SH-SY5Y (cell line): Measurements from ENCODE around the gene ZCCHC14.

Source experiments
- GATA2 ChIP-seq: IDR thresholded peaks from 2 replicates; pipeline ENCODE4 v1.6.1; 2011; ENCODE audit warnings: mild to moderate bottlenecking, low read depth, low read length
- GATA3 ChIP-seq: IDR thresholded peaks from 2 replicates; pipeline ENCODE4 v1.6.1; 2011; ENCODE audit warnings: low read depth, mild to moderate bottlenecking, low read length, moderate library complexity

The ZCCHC14 gene

DNA sequence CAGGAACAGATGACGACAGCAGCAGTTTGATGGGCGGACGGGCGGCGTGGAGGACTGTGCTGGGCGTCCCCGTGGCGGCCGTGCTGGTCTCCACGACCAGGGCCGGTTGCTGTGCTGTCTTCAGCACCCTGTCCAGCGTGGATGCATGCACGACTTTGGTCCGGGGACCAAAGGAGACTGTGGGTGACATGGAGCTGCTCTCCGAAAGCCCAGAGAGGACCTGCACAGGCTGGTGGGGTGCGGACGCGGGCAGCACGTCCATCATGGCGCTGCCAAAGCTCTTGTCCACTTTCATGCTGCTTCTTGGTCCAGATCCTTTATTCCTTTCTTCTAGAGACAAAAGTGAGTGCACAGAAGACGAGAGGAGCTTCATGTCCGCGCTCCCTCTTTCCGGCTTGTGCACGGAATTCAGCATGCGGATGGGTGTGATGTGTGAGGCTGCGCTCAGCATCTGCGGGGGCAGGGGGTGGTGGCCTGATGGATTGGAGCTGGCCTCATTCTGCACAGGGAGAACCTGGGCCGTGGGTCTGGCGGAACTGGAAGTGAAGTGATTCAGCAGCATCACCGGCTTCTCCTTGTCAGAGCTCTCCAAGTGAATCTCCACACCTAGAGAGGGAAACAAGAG is 80.3 kb downstream of the ZCCHC14 start:
- TF ChIP-seq GATA2 (no peak), GATA3 (no peak)

DNA sequence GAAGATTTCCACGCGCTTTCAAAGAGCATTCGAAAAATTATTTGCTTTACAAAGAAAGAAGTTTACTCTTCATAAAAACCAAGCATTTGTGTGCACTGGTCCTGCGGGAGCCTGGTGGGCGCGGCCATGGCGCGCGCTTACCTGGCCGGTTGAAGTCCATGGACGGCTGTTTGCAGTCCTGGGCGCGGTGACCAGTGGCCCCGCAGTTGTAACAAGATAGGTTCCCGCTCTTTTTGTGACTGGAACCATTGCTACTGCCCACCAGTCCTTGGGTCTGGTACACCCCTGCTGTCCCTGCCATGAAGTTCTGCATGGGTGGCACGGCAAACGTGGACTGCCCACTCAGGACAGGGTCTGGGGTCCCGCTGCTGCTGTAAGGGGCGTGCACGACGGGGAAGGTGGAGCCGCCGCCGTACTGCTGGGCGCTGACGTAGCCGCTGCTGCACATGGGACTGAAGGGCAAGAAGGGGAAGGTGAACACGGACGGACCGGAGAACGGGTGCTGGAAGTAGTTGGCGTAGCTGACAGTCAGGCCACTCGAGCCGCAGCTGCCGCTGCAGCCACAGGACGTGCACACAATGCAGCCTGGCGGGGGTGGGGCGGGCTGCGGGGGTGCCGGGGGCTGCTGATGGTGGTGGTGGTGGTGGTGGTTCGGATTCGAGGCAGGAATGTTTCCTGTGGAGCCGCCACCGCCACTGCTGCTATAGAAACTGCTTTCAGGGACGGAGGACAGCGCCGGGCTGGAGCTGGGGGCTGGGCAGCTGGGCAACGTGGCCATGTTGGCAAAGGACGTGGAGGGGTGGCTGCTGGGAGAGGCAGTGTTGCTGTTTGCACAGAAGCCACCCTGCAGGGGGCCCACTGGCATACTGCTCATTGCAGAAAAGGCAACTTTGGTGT is 81.2 kb downstream of the ZCCHC14 start:
- TF ChIP-seq GATA3 (no peak), GATA2 (no peak)

DNA sequence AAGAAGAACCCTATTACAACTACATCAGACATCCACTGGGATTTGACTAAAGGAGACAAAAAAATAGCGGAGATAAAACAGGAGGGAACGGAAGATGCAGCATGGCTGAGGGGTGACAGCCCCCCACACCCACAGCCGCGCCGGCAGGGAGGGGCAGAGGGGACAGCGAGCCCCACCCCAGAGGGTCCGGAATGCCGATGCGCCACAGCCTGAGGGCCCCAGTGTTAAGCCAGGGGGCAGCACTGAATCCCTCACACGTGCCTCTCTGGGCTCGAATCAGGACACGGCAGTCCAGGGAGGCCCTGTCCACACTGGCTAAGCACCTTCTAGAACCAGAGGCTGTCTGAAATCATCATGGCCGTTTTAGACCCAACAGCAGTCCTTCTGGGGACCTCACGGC is 81.9 kb downstream of the ZCCHC14 start:
- TF ChIP-seq GATA3, result no peak

DNA sequence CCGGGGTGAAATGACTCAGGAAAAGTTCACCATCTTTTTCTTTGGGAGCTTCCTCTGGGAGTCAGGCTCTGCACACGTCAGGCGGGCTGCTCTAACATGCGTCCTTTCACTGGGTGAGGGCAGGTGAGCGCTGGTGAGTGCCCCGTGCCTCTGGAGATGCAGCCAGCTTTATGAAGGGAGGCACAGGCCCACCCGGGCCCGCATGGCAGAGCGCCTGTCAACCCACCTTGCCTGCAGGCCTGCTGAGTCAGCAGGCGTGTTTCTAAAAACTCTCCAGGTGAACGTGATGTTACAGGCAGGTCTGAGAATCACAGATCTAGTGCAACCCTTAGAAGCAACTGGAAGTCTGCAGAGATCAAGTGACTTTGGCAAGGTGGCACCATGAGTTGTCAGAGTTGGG is 82.3 kb downstream of the ZCCHC14 start:
- TF ChIP-seq GATA2 (no peak), GATA3 (no peak)

DNA sequence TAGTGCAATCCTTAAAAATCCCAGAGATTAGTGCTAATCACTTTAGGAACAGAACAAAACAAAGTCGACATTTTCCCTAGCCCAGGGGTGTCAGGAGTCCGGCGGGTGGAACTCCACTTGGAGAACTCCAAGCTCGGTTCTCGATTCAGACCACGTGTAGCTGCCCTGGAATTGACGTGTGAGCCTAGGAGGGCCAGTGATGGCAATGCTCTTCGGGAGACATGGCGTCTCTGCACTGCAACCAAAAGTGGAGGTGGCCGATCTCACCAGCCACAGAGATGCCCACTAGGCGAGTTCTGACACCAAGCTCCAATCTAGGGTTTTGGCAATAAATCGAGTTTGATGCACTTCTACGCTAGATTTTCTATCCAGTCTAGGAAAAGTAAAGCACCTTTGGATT is 83.0 kb downstream of the ZCCHC14 start:
- TF ChIP-seq GATA2 (no peak), GATA3 (no peak)

DNA sequence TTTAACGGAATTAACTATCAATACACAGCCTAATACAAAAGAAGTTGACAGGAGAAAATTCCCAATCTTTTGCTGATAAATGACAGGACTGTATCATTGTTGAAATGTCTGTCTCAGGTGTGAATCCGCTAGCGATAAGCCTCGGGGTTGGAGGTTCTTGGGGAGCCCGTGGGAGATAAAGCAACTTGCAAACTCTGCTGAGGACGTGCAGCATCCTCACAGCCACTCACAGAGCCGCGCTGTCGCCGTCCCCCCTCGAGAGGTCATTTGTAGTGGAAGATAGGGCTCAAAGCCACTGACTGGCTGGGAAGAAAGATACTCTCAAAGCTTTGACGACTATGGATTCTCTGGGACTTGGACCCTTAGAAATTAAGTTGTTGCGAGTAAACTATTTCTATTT is 83.7 kb downstream of the ZCCHC14 start:
- no peak for TF ChIP-seq GATA3
- no peak for TF ChIP-seq GATA2

DNA sequence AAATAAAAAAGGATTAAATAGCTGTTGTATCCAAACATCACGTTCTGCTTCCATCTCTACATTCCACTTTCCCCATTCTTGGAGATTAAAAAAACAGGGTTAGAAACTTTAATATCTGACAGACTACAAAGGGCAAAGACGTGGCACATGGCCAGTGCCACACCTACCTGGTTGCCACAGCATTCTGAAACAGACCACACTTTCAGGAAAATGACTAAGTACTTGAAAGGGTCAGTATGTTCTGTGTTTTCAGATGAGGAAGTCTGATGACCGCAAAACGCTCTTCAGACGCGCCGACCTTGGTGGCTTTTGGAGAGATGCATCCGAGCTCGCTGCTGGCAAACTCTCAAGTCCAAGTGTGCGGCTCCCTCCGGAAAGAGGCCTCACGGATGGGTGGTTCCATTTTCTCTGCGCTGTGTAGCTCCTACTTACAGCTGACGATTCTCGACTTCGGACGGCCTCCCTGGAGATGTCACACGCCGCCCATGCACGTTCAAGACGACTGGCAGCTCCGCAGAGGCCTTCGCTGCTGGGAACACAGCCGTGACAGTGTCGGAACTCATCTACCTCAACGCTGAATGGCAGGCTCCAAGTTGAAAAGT is 85.2 kb downstream of the ZCCHC14 start:
- TF ChIP-seq GATA2 (no peak), GATA3 (no peak)

DNA sequence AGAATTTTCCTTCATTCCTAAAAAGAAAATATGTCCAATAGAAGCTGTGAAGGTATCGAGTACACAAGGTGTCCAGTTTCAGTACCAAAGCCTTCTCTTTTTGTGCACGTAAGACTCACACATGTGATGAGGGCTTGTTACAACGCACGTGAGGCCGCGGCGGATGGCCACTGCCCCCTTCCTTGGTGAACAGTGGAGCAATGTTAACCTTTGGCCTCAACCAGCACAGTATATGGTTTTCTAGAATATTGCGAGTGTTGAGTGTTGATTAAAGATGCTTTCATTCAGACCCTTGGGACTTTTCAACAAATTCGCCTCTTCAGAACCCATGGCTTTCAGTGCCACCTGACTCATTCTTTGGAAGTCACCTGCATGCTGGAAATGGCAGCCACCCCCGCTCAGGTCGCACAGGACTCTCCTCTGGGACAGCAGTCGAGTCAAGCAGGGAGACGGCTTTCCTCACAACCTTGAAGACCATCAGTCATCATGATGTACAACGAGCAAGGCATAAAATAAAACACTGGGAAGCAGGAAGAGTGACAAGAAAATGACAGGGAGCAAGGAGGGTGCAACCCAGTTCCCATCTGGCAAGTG is 86.2 kb downstream of the ZCCHC14 start:
- TF ChIP-seq GATA3 (no peak), GATA2 (no peak)

DNA sequence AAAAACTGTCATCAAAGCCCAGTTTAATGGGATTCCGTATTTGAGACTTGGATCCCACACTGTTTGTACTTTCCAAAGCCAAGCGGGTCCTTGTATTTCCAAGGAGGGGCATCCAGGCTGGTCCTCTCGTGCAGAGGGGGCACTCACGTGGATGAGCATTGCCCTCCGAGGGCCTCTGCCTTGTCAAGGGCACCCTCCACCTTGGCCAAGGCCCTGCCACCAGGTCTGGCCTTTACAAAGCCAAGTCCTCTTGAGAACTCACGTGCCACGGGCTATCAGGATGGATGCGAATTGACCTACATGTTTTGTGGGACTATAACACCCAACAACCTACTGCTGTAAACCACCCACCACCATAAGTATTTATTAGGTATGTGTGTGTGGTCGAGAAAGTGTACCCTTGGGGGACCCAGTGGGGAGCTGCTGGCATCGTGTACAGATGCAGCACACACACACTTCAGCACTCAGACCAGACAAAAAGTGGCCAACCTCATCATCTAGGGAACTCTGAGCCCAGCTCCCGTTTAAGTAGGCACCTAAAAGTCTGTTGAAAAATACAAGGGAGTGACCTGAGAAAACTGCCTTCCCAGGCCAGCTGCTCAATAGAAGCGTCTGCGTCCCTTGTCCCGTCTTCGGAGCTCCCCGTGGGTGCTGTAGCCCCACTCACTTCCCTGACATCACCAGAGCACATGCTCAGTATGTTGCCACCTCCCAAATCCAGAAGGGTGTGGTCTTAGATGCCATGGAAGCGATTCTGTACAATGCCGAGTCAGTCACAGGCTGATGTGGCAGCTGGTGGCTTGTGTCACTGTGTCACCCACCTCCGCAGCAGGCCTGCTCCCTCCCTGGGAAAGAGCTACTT is 87.8 kb downstream of the ZCCHC14 start:
- TF ChIP-seq GATA3 (no peak), GATA2 (no peak)

DNA sequence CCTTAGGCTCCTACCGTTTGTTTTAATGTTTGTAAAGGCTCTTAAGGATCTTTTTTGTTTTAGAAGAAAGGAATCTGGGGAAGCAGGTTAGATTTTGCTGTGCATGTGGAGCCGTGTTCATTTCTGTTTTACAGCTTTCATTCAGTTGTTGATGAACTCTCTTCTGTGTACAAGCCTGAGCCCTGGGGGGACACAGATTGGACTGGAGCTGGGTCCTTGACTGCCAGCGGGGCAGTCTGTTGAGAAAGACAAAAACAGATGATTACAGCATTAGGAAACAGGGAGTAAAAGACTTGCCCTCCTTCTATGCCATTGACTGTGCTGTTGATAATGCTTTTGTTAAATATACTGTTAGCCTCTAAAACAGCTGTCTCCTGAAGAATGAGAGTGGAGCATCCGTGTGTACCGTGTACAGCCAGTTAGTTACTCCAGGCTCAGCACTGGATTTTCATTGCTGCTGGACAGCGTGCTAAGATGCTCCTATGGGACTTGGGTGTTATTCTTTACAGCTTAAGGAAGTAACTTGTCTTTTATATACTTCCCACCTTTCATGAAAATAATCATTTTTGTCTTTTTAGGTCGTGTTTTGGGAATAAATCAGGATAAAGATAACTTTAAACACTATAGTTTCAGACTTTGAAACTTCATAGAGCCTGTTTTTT is 97.5 kb downstream of the ZCCHC14 start:
- TF ChIP-seq GATA2 (no peak), GATA3 (no peak)

DNA sequence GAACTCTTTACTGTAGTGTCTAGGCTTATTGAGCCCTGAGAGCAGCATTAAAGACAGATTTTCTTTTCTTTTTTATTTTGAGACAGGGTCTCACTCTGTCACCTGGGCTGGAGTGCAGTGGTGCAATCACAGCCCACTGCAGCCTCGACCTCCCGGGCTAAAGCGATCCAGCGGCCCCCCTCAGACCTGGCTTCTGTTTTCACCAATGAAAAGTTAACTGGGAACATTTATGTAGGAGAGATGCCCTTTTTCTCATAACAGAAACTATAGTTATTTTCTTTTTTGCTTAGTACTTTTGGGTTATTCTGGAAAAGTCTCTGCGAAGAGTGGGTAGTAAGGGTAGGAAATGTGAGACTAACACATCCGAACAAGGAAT is 99.2 kb downstream of the ZCCHC14 start:
- TF ChIP-seq GATA3, result no peak
- no peak for TF ChIP-seq GATA2

DNA sequence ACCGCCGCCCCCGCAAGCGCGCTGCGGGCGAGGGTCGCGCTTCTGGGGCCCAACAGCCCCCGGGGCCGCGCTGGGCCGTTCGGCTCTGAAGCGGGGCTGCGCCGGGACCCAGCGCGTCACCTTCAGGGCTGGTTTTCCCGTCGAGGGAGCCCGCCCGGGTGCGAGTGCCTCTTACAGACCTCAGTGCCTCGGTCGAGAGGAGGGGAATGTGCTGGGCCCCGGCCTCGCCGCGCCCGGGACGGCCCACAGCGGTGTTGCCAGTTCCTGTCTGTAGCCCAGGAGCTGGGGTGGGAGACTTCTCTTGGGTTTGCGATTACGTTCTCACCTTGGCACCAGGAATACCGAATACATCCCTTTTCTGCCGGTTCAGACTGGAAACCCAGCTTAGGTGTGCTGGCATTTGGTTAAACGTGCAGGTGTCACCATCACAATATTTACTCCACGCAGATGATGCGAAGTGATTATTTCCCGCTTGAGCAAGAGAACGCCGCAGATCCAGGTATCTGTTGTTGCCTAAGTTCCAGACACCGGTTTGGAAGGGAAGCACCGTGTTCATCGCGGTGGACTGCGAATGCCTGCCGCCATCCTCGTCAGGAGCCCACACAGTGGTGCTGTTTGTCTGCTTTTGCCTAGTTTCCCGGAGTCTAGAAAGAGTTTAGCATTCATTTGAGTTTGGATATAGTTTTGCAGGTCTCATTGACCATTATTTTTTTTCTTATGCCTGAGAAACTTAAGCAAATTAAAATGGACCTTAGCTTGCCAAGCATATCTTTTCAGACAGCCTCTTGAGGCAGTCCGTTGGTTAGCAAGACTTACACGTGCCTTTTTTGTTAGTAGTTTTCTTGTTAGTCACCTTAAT is 99.8 kb downstream of the ZCCHC14 start:
- TF ChIP-seq GATA2 (no peak), GATA3 (no peak)
